SKM-1 treated with dmso at 0.1 percent for 144 hours (cell line): ENCODE data around the gene INTS3.

Source experiments
- DNase-seq: peaks from one replicate; lab custom pipeline; 2025; ENCODE audit not compliant: unreplicated experiment; lab: John Stamatoyannopoulos, UW

INTS3 gene

DNA sequence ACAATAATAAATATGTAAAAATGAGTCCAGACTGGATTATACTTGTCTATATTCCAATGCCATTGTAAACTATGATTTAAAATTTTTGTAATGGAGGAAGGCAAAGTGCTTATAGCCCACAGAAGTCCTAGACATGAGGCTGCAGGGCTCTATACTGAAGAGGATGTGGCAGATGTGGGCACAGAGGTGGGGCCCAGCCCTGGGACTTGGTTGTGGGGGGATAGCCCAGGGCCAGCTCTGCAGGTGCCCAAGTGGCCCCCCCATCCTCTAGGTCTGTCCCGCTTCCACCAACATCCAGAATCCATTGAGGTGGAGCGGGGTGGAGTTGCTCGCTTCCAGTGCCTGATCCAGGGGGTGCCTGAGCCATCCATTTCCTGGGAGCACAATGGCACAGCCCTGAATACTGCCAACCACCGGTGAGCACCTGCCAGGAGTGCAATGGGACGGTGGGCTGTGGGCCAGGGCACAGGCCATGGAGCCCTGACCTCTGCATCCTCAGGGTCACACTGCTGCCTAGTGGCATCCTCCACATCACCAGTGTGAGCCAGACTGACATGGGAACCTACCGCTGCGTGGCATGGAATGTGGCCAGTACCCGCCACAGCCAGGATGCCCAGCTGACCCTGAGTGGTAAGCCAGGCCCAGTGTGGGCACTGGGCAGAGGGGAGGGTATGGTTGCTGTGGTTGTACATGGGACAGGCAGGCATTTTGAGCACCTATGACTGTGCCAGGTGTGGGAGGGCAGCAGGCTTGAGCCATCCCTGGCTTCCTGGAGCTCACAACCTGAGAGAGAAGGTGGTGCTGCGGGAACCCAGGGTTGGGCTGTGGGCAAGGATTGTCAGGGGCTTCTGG is 68.3 kb downstream of the INTS3 start:
- no peak for DNase-seq

GRCh38 chr1:153796786-153797659 is 69.2 kb downstream of the INTS3 start:
- peak; percentile 75 for DNase-seq

DNA sequence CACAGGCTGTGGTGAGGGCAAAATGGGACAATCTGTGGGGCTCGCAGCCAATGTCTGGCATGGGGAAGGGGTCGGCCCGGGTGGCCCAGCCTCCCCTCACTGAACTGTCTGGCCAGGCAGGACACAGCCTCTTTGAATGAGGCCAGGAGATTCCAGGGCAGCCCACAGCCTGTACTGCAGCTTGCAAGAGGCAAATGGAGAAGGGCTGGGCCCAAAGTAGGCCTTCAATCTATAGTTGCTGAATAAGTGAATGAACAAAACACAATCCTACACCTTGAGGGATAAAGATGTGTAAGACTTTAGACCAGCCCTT is 70.6 kb downstream of the INTS3 start:
- DNase-seq = no peak

GRCh38 chr1:153799016-153799415 is 71.2 kb downstream of the INTS3 start:
- no peak for DNase-seq

- DNase-seq = no peak
Observed at GRCh38 chr1:153799566-153800465, 72.0 kb downstream of the INTS3 start.

DNA sequence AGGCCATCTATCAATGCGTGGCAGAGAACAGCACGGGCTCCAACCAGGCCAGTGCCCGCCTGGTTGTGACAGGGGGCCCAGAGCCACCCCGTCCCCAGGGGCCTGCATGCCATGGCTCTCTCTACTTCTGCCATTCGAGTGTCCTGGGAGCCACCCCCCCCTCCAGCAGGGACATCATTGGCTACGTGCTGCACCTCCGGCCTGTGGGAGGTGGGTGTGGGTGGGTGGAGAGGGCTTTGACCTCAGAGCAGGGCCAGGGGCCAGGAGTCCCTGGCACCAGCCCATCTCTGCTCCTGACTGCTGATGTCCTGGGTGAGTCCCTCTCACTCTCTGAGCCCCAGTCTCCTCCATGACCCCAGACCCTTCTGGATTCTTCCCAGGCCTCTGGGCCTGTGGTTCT is 72.7 kb downstream of the INTS3 start:
- no peak for DNase-seq

DNA sequence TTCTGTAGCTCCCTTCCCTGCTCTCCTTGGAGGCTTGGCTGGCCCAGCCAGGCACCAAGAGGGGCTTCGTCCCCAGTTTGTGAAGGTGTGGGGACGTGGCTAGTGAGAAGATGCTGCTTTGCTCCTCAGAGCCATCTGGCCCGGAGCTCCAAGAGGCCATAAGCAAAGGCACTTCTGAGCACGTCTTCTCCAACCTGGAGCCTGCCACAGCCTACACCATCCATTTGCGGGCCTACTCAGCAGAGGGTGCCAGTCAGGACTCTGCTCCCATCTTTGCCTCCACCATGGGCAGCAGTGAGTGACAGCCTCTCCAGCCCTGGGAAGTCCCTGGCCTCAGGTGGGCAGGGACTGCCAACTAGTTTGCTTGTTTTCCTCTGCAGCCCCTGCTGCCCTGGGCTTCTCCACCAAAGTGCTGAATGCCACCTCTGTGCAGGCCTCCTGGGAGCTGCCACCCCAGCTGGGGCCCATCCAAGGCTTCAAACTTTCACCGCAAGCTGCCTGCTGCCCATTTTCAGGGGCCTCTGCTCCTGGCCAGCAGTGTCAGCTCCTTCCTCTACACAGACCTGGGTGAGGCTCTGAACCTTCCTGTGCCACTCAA is 73.3 kb downstream of the INTS3 start:
- no peak for DNase-seq

GRCh38 chr1:153801786-153802697 is 74.2 kb downstream of the INTS3 start:
- no peak for DNase-seq

DNA sequence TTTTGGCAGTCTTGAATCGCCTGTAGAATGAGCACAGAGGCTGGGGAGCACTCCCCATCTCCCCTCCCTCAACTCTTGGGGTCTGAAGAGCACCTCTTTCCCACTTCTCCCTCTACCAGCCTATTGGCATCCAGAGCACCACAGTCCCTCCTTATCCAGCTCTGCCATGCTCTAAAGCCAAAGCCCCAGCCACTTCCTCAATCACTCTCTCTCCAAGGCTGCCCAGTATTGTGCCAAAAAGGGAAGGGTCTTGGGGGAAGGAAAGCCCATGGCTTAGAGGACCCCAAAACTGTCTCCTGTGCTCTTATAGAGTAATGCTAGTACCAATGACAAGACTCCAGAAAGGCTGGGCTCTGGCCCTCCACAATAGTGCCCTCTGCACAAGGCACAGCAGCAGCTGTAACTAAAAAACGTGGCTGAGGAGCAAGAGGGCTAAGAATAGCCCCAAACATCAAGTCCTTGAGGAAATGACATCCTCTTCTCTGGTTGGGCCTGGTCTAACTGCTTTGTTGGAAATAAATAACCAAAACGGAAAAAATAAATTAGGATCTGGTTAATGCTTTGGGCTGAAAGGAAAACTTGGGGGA is 75.7 kb downstream of the INTS3 start:
- DNase-seq = peak; percentile 32

- DNase-seq = no peak
Observed at GRCh38 chr1:153804112-153804511, 76.3 kb downstream of the INTS3 start.

- DNase-seq = peak; percentile 98
Observed at GRCh38 chr1:153805042-153805745, 77.3 kb downstream of the INTS3 start.

- DNase-seq = peak; percentile 46
Observed at GRCh38 chr1:153805886-153806719, 78.3 kb downstream of the INTS3 start.

DNA sequence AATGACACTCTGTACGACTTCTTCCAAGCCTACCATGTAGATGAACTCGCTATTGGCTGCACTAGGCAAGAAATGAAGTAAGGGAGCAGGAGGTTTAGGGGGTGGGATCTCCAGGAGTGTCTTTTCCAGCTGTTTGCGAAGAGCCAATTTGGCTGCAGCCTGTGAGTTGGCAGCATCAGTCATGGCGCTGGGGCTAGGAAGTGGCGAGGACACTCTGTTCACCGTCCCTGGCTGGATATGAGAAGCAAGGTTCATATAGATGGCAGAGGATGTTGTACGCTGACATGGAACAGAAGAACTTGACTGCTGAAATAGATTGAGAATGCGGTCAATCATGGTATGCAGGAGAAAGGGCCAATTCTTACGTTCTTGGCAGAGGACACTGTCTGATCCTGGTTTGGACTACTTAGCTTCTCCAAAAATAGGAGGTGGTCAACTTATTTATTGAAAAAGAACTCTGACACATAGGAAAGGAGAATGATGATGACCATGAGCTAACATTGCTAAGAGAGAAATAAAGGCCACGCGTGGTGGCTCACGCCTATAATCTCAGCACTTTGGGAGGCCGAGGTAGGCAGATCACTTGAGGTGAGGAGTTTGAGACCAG is 88.5 kb downstream of the INTS3 start:
- DNase-seq = no peak

- no peak for DNase-seq
Observed at GRCh38 chr1:153818876-153819275, 91.0 kb downstream of the INTS3 start.
